Measurements from ENCODE around the gene DPP4.
A peak's percentile ranks its signal among the peaks of the same experiment; 100 is the strongest.

Gene DPP4
- total RNA-seq, result 17.0 to 199 (median 106) reads per million in 3 experiments

DNA sequence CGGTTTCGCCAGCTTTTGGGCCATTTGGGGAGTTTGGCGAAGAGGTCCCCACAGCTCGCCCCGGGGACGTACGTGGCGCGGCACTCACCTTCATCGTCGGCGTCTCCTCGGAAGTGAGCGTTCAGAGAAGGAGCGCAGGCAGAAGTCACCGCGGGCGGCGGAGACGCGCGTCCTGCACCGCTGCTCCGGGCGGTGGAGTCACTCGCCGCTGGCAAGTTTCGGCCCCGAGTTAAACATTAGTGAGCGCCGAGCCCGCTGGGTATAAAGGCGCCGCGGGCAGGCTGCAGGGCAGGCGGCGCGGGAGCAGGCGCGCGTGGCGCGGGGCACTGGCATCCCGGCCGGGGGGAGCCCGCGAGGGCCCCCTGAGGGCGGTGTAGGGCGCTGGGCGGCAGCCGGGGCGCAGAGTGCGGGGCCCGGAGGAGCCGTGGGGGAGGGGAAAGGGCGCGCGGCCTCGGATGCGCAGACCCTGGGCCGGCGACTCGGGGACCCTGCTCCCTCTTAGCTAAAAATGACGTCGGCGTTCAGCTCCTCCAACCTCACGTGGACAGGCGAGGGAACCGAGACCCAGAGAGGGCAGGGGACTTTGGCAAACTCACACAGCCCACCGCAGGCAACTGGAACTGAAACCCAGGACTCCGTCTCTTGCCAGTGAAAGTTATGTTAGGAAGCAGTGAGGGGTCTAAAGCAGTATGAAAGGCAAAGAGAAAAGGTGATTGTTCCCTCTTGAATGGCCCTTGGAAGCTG, at the start of gene DPP4:
Gene DPP4 (minus strand): TSS at position 328 of the 744 bp plus-strand sequence. CDS start 234 bp downstream, at position 94.
- peak; percentile 51 for DNase-seq

DNA sequence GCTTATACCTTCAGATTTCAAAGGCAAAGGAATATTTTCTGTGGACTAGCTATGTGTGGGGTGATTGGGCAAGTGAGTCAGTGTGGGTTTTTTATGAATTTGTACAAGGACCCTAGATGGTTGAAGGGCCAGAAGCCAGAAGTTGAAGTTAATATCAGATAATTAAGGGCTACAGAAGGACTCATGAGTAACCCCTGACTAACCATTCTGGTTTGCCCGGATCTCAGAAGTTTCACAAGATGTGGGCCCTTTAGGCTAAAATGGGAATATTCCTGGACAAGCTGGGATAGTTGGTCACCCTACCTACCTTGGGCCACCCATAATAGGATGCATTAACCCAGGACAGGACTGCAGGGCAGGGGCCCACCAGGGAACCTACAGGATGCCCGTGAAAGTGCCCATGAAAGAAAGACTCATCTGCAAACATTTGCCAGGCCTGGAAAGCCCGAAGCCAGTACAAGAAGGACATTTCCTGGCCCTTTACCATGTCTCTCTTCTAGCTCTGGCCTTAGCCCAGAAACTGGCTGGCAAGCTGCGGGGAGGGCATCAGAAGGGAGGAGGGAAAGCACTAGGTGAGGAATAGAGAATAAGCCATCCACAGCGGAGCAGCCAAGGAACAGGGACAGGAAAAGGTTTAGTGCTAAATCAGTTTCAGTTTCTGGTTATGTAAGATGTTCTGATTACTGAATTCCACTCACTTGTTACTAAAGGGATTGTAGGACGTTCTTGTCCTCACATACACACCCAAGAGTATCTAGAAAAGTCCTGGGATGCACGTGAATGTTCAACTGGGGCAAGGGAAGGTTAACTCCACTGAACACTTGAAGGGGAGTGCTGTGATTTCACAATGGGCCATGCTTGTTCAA, 44.4 kb upstream of the DPP4 start:
- no peak for DNase-seq

DNA sequence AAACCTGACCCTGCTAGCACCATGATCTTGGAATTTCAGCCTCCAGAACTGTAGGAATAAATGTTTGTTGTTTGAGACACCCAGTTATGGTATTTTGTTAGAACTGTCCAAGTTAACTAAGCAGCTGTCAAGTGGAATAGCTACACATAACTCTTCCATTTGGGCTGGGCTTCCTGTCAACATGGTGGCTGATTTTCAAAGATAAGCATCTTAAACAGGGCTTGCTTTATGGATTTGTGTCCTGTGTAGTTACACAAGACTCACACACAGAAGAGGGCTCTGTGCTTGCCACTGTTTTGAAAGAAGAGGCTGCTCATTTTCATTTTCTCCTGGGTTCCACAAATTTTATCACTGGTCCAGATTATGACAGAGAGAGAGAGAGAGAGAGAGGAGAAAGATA, 42.3 kb upstream of the DPP4 start:
- no peak for DNase-seq

DNA sequence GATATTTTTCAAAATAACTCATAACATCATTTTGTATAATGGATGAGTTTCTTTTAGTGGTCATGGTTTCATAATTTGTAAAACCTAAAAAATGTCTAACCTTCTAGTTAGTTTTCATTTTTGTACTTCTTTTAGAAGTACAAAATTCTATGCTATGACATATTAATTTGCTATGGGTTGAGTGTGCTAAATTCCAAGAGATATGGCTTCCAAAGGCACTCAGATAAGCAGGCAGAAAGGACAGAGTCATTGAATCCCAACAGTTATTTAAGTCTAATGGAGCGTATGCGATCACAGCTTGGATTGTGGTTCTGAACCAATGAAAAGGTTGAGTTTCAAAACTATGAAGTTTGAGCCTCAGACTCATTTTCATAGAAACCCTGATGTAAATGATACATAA, 41.1 kb upstream of the DPP4 start:
- DNase-seq, result no peak

DNA sequence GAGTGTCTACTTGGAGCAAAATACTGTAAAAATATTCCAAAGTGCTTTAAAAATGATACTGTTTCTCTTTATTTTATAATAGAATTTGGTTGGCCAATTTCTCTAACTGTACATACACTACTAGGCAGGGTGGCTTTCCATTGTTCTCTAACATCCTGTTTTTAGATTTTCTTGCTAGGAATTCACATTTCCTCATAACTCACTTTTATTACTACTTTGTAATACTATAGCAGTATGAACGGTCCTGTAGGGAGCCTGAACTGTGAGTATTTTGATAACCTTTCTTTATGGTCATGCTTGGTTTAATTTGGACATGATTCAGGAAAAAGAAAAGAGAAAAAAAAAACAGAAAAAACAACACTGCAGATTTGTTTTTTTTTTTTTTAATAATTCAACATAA, 40.3 kb upstream of the DPP4 start:
- DNase-seq, result no peak

DNA sequence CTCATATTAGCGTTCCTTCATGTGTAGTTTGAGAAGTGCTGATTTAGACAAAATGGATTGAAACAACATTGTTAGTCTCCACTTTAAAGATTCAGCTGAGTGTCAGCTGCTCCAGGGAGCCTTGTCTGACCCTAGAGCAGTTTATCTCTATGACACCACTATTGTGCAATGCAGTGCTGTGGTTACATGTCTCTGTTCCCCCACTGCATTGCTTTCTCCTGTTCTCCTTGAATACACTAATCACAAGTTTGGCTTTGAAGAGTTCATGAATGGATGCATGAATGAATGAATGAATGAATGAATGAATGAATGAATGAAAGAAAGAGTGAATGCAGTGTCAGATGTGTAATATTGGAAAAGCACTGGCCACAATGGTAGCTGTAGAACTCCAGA, 39.8 kb upstream of the DPP4 start:
- no peak for DNase-seq

DNA sequence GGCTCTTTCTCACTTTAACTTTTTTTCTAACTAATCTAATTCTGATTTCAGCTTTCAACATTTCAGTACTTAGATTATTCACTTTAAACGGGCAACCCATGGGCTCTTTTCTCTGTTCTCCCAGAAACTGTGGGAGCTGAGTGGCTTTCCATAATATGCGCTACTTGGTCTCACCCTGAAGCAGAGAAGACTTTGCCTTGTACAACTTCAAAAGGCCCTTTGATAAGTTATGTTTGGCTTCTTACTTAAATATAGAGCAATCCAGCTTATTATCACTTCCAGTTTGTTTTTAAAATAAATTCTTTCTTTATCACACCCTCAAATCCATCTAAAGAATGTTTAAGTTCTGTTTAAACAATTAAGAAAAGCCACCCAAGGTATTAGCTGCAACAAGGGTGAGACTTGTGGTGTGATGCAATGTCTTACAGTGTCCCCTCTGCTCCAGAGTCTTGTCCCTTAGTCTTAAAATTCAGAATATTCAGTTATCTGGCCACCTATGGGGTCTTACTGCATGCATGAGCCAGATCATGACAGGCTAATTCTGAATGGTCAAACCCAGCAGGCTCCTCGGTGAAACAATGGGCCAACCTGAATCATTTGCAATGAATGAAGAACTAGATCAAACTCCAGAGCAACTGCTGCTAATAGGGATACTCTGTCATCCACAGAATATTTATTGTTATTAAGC, 39.2 kb upstream of the DPP4 start:
- no peak for DNase-seq

DNA sequence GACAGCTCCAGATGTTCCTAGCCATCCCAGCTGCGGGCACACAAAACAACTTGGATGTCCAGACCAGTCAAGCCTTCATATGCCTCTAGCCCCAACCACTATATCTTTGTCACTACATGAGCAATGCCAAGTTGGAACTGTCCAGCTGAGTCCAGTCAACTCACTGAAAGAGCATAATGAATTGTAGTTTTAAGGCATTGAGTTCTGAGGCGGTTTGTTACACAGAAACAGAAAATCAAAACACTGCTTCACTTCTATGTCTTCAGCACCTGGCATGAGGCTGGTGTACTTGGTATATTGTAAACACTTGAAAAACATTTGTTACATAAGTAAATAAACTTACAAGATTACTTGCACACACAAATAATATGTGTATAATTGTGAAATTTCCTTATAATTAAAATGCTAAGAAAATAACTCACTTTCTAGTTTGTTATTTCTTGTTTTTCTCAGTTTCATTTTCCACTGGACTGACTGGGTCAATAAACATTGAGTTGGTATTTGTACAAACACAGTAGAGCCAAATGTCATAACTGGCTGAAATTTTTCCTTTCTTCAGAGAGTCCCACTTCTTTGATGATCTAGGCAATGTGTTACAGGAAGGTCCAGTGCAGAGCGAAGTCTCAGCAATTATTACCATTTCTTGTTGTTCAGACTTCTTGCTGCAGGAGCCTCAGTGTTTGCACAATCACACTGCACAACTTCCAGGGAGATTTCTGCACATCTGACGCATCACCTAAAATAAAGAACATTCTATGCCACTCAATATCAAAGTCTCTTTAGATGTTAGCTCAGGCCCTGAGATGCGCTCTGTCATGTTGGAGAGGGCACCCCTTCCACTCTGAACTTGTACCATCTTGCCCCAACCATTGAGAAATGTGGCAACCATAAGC, 38.2 kb upstream of the DPP4 start:
- DNase-seq, result no peak

DNA sequence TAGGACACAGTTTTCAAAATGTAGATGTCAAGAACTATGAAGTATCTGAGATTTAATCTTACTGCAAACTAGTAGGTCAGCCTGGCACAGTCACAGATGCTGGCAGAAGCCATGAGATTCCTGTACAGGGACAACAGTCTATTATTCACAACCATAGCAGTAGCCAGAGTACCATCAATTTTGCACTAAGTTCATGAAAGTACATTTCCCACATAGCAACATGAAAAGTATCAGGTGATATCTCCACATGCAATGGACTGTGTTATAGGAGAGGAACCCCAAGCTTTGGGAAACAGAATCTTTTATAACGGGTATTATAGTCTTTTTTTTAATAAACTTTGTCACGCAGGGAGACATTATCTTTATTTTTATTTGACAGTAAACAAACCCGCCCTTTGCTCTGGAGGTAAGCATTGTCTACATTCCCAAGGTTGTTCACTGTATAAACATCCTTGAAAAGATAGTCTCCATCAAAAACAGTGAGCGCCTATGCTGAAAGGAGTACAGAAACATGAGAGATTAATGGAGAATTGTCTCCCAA, 33.4 kb upstream of the DPP4 start:
- DNase-seq, result no peak

DNA sequence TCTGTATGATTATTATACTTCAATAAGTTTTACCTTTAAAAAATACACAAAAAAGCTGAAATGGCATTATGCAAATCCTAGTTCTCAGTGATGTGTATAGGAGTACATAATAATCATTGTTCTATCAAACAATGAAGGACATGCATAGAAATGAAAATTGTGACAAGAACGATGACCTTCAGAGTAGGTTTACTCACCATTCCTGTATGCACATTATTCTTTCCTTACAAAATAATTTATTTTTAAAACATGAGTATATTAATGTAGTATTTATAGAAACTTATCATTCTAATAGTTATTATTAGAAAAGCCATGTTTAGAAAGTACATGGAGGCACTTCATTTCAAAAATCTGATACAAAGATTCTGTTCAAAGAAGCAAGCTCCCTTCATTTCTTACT, 32.7 kb upstream of the DPP4 start:
- DNase-seq, result no peak

DNA sequence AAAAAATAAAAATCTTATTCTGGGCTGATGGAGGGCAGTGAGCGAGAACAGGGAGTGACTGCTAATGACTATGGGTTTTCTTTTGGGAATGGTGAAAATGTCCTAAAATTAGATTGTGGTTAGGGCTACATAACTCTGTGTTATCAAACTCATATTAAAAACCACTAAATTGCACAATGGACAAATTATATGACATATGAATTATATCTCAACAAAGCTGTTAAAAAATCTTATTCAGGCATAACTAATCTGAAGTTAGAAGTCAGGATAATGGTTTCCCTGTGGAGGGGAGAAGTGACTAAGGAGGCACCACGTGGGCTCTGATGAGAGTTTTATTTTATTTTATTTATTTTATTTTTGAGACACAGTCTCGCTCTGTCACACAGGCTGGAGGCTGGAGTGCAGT, 32.1 kb upstream of the DPP4 start:
- DNase-seq, result no peak

DNA sequence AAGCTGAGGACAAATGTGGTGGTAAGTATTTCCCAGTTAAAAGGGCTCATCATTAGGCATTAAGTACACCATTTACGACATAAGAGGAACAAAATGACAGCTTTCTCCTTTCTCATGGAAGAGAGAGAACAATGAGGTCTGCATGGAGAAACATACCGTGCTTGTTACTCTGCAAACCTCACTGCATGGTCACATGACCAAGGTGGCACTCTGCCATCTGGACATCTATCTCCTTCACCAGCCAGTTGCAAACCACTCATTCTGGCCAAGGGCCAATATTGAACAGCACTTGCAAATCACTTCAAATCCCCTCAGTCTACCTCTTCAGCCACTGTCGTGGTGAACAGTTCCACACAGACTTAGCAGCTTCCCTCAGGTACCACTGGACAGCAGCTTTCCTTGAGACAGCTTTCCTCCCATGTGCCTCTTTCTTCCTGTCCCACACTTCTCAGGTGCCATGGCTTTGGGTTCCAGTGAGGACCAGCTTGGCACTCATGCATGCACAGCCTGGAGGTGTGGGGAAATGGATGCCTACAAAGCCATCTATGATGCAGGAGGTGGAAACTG, 29.5 kb upstream of the DPP4 start:
- DNase-seq, result no peak

DNA sequence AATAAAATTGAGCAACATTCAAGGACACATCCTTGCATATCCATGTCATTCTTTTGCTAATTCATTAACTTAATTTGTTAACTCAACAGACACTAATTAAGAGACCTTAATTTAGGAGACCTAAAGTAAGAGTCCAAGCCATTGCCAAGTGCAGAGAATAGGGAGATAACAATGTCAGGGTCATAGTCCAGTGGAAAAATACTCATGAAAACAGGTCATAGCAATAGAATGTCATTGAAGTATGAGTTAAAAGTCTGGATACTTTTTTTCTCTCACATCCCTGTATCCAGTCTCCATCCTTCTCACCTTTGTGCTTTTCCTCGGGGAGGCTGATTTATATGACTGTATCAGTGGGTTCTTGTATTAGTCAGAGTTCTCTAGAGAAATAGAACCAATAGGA, 26.6 kb upstream of the DPP4 start:
- no peak for DNase-seq

DNA sequence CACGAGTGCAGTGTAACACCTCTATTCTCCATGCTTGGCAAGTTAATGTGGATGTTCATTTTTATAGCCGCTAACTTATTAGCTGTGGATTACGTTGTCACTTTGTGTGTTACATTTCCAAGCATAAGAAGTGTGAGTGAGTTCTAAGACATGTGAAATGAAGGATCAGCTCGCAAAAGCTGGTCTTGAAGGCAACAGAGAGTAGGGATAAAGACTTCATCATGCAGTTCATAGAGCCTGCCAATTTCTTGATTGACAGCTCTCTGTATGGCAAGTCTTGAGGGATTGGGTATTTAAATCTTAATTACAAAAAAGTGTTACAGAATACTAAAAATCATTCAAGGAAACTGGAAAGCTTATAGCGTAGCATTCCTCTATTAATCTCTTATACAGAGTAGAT, 25.8 kb upstream of the DPP4 start:
- no peak for DNase-seq

DNA sequence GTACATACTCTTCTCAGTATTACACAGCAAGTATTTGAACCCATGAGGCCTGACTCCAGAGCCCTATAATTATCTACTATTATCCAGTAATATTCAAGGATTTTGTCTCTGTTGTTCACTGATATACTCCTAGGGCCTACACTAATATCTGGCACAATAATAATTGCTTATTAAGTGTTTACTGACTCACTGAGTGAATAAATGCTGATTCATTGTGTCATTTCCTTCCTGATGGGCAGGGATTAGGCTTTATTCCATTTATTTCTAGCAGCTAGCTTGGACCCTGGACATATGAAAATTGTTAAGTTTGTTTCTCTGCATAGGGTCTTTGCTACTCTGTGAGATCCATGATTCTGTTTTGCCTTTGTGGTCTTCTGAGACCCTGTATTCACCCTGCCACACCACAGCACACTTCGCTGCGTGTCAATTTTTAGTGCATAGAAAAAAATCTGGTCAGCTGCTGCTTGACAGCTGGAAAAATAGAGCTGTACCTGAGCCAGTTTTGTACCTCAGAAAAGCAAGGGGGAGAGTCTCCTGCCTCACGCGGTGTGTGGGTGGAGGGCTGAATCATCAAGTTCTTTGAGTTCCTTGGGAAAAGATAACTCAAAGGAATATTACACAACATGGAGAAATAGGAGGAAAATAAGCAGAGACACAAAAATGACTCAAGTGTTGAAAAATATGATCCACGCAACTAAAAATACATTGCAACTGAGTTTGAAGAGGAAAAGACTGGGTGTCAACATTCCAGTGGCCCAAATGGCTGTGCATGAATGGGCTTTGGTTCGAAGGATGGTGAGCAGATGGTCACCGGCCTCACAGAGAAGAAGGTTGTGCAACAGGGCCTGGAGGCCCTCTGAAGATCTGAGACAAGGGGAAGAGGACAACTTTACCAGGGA, 18.9 kb upstream of the DPP4 start:
- DNase-seq, result no peak

DNA sequence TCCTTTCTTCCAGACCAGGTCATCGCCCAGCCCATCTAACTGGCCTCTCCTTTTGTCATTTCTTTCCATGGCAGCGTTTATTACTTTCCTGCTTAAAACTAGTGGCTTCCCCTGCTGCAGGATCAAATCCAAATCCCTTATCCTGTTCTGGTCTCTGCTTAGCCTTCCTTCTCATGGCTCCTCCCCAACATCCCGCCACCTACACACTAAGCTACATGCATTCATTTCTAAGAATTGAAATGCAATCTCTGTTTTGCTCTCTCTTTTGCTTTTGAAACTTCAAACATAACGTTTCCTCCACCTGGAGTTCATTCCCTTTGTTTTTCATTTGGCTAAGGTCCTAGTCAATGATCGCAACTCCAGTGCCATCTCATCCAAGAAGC, 18.0 kb upstream of the DPP4 start:
- DNase-seq, result no peak

DNA sequence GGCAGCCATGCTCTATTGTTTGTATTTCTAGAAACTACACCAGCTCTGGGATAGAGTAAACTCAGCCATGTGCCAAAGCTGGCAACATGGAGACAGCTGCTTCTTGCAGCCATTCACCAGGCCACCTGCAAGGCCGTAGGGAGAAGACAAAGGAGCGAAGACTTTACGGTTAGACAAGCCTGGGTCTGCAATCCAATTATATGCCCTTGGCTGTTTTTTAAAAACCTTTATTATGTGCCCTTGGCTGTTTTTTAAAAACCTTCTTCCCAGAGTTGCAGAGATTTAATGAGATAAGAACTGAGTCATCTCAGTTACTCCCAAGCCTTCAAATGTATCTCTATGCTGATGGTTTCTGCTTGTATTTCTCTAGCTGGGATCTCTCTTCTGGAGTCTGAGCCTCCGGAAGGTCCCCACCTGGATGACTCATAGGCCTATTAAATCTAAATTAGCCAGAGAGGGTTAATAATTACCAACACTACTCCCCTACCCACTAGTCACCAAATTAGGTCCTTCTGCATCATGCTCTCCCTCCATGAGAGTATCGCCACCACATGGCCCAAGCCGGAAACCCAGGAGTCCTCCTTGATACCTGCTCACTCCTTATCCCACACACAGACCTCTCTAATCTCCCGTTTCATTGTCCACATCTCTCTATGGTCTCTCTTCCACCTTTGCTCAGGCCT, 17.5 kb upstream of the DPP4 start:
- no peak for DNase-seq

DNA sequence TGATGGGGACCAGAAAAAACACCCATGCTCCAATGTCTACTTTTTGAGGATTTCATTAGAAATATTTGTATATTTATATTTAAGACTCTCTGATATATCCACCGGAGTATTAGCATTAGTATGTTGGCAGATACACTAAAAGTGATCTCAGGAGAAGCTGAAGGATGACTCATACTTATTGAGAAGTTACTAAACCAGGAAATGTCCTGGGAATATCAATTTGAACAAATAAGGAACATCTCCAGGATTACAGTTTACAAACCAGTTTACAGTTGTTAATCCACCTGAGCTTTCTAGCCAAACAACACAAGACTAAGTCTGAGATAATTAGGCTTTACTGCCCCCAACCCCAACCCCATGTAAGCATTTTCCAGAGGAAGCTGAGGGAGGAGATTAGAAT, 16.1 kb upstream of the DPP4 start:
- no peak for DNase-seq

DNA sequence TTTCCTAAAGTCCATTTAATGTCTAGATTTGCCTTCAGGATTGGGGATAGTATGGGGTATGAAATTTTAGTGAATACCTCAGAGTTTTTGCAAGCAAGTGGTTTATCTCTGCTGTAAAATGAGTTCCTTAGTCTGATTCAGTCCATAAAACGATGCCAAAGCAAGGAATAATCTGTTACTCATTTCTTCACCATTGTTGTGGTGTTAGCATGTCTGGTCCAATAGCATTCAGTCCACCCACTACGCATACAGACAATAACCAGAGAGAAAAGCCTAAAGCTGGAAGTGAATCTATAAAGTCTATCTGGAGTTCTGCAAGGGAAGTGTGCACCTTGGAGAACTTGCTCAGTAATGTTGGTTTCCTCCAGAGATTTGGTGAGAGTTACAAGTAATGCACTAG, 12.9 kb upstream of the DPP4 start:
- DNase-seq, result no peak
